ENCODE data around the gene CPNE4. TPM values are rescaled to one million over a fixed set of nuclear protein-coding genes. Genes with fewer than 3 reads are reported as not detected.

Gene CPNE4
- total RNA-seq, 1 experiment from 2014 or later, result 1.9 TPM

GRCh38 chr3:132062535-132062934 lies 27.7 kb upstream of the CPNE4 start:
- H3K4me3 Mint-ChIP-seq, result no peak overlapping the region
- H4K20me1 ChIP-seq (ENCODE audit: control insufficient read depth, insufficient read depth, insufficient read length), result no peaks in the 10 kb centered on the region
- no CpG with 5 or more reads among the region's 4 CpGs for WGBS (ENCODE audit: extremely low coverage, insufficient read length, low lambda C conversion rate)

More at GRCh38 chr3:132062535-132062934, 27.7 kb upstream of the CPNE4 start:
- no peaks in the 10 kb centered on the region for H3K79me2 ChIP-seq (ENCODE audit: insufficient read depth, low read length)
- no peak overlapping the region for H4K91ac ChIP-seq (ENCODE audit: insufficient read length, low read depth, low read length)
- no peaks in the 10 kb centered on the region for H3K23me2 ChIP-seq (ENCODE audit: insufficient read length, low read depth, low read length, poor library complexity, severe bottlenecking)
- H2BK5ac ChIP-seq (ENCODE audit: insufficient read length, low read length), result no peak overlapping the region
- H3K9ac ChIP-seq (ENCODE audit: extremely low read depth, insufficient read length, low read length), result no peak overlapping the region
- Mint-ChIP-seq H3K4me1 (peaks cover 8 to 9% of the 10 kb centered on the region in 2 experiments), H3K27ac (no peak overlapping the region), H3K27me3 (ENCODE audit: low read depth) (peaks cover 26% of the 10 kb centered on the region), H3K36me3 (ENCODE audit: insufficient read depth in 1 of 3, low read depth in 3 of 3) (no peaks in the 10 kb centered on the region), H3K9me3 (no peaks in the 10 kb centered on the region; a peak in 2 of 5 replicates)
- H3K79me1 ChIP-seq (ENCODE audit: insufficient read depth, low read depth, low read length, poor library complexity, severe bottlenecking), result no peaks in the 10 kb centered on the region
- no peak overlapping the region for H2BK12ac ChIP-seq (ENCODE audit: insufficient read length, low read depth, low read length)
- no peak overlapping the region for H3K4ac ChIP-seq (ENCODE audit: low read depth, low read length)
- no peak overlapping the region for H2BK15ac ChIP-seq (ENCODE audit: low read depth, low read length)
- H3K14ac ChIP-seq (ENCODE audit: insufficient read depth, low read length), result no peak overlapping the region
- H3K27me3 ChIP-seq (ENCODE audit: insufficient read depth, low read length), result peaks cover 5% of the 10 kb centered on the region; the same call in 1 of the 2 replicates
- TF ChIP-seq CTCF (conservative IDR thresholded peaks at IDR 0.05), result no peak
- no peak overlapping the region for H3K18ac ChIP-seq (ENCODE audit: insufficient read length, low read depth, low read length)
- no peak overlapping the region for H2BK120ac ChIP-seq (ENCODE audit: low read depth, low read length, poor library complexity, severe bottlenecking)
- H2AFZ ChIP-seq (ENCODE audit: low read length), result no peak overlapping the region
- no peak overlapping the region for H3K56ac ChIP-seq (ENCODE audit: insufficient read length, low read depth, low read length)
- no peaks in the 10 kb centered on the region for H3K4me1 ChIP-seq (ENCODE audit: insufficient read depth, low read length)
- no peak overlapping the region for H2AK5ac ChIP-seq (ENCODE audit: insufficient read length, low read length)
- no peak for DNase-seq
- H2BK20ac ChIP-seq (ENCODE audit: low read depth, low read length, poor library complexity, severe bottlenecking), result no peak overlapping the region
- no peak overlapping the region for H4K5ac ChIP-seq (ENCODE audit: insufficient read length, low read depth, low read length)
- no peak overlapping the region for H3K27ac ChIP-seq (ENCODE audit: insufficient read length, low read depth, low read length)
- no peak overlapping the region for H3T11ph ChIP-seq (ENCODE audit: low read length)
- H3K23ac ChIP-seq (ENCODE audit: insufficient read length, low read depth, low read length), result no peak overlapping the region
- H4K8ac ChIP-seq (replicated peaks; ENCODE audit: insufficient read length, low read depth, low read length), result no peak overlapping the region
- no peaks in the 10 kb centered on the region for H3K9me3 ChIP-seq (ENCODE audit: control insufficient read depth, low read depth, low read length)
- no peak overlapping the region for H3K4me2 ChIP-seq (ENCODE audit: insufficient read depth, insufficient read length, low read length)
